HL-60 (cell line): ENCODE data around the gene ZSCAN20.

Experiments
- DNase-seq, 2 experiments: peaks; one replicate each; pipeline ENCODE4 v3.0.0-alpha.2; 2010 to 2020; ENCODE audit warnings: low read depth in 1 of 2, low spot score in 1 of 2
- H3K27ac ChIP-seq: fragments of 250-450 bp; sonication (Bioruptor Pico); replicated peaks from 2 replicates; pipeline ENCODE4 v1.5.1; 2020; ENCODE audit warnings: mild to moderate bottlenecking, moderate library complexity
- H3K27me3 ChIP-seq: fragments of 250-450 bp; sonication (Bioruptor Pico); 2 replicates; pipeline ENCODE4 v1.5.1; 2021; ENCODE audit warnings: mild to moderate bottlenecking, moderate library complexity; ENCODE audit not compliant: insufficient read depth, poor library complexity, severe bottlenecking
- H3K4me3 ChIP-seq: replicated peaks from 2 replicates; pipeline ENCODE4 v1.5.1; 2011; ENCODE audit warnings: mild to moderate bottlenecking, control low read depth, low read length; ENCODE audit not compliant: insufficient read depth
- CTCF ChIP-seq: IDR thresholded peaks from one replicate; pipeline ENCODE4 v1.5.1; 2011; ENCODE audit warnings: low read length, control low read depth, inconsistent platforms; ENCODE audit not compliant: insufficient read depth
- GABPA ChIP-seq: IDR thresholded peaks from 2 replicates; pipeline ENCODE4 v1.6.1; 2012; ENCODE audit warnings: low read depth
- POLR2AphosphoS5 ChIP-seq: IDR thresholded peaks from 2 replicates; pipeline ENCODE4 v1.6.1; 2012; ENCODE audit warnings: low read depth
- SPI1 ChIP-seq: IDR thresholded peaks from 2 replicates; pipeline ENCODE4 v1.6.1; 2012; ENCODE audit warnings: low read depth, mild to moderate bottlenecking, borderline replicate concordance
- TF ChIP-seq, protein P1 (sequence below): IDR thresholded peaks from 2 replicates; pipeline ENCODE4 v1.6.1; 2012; ENCODE audit warnings: low read depth; ENCODE audit not compliant: insufficient replicate concordance

The ZSCAN20 gene

GRCh38 chr1:33488624-33489023 is 16.2 kb downstream of the ZSCAN20 start:
- no peak for DNase-seq
- no peak for TF ChIP-seq SPI1
- no peak for TF ChIP-seq GABPA
- TF ChIP-seq, protein P1, sequence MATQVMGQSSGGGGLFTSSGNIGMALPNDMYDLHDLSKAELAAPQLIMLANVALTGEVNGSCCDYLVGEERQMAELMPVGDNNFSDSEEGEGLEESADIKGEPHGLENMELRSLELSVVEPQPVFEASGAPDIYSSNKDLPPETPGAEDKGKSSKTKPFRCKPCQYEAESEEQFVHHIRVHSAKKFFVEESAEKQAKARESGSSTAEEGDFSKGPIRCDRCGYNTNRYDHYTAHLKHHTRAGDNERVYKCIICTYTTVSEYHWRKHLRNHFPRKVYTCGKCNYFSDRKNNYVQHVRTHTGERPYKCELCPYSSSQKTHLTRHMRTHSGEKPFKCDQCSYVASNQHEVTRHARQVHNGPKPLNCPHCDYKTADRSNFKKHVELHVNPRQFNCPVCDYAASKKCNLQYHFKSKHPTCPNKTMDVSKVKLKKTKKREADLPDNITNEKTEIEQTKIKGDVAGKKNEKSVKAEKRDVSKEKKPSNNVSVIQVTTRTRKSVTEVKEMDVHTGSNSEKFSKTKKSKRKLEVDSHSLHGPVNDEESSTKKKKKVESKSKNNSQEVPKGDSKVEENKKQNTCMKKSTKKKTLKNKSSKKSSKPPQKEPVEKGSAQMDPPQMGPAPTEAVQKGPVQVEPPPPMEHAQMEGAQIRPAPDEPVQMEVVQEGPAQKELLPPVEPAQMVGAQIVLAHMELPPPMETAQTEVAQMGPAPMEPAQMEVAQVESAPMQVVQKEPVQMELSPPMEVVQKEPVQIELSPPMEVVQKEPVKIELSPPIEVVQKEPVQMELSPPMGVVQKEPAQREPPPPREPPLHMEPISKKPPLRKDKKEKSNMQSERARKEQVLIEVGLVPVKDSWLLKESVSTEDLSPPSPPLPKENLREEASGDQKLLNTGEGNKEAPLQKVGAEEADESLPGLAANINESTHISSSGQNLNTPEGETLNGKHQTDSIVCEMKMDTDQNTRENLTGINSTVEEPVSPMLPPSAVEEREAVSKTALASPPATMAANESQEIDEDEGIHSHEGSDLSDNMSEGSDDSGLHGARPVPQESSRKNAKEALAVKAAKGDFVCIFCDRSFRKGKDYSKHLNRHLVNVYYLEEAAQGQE = no peak
- TF ChIP-seq POLR2AphosphoS5 = no peak
- no peak for TF ChIP-seq CTCF
- Histone ChIP-seq H3K27ac (no peak overlapping the region), H3K4me3 (no peak overlapping the region), H3K27me3 (no peaks in the 10 kb centered on the region)

DNA sequence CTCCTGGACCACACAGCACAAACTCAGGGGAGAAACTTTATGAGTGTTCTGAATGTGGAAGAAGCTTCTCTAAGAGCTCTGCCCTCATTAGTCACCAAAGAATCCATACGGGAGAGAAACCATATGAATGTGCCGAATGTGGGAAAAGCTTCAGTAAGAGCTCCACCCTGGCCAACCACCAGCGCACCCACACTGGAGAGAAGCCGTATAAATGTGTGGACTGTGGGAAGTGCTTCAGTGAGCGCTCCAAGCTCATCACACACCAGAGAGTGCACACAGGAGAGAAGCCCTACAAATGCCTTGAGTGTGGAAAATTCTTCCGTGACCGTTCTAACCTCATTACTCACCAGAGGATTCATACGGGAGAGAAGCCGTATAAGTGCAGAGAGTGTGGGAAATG is 22.5 kb downstream of the ZSCAN20 start:
- no peak overlapping the region for H3K4me3 ChIP-seq
- TF ChIP-seq CTCF (no peak), SPI1 (no peak), GABPA (no peak), POLR2AphosphoS5 (no peak)
- TF ChIP-seq, protein P1 = no peak
- DNase-seq = no peak
- H3K27me3 ChIP-seq = no peaks in the 10 kb centered on the region
- no peak overlapping the region for H3K27ac ChIP-seq

DNA sequence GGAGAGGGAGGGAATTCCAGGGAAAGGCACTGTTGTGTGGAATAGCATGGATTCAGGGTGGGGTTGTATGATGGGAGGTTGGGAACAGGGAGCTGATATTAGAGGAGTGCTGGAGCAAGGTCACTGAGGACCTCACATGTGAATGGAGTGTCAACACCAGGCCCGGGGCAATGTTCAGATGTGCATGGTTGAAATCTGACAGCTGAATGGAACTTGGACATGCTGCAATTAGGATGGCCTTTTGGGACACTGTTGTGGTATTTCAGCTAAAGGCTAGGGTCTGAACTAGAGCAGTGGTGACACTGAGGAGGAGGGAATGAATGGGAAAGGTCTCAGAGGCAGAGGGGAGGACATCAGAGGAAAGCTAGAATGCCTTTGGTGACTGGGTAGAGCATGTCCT is 25.0 kb downstream of the ZSCAN20 start:
- no peak for TF ChIP-seq SPI1
- no peak for TF ChIP-seq GABPA
- TF ChIP-seq CTCF = no peak
- no peak for TF ChIP-seq POLR2AphosphoS5
- TF ChIP-seq, protein P1 = no peak
- Histone ChIP-seq H3K27ac (no peak overlapping the region), H3K27me3 (no peaks in the 10 kb centered on the region), H3K4me3 (no peak overlapping the region)
- no peak for DNase-seq
